HEK293 (cell line): ENCODE measurements around the gene ZNF841.

Experiments used
- BCL11B ChIP-seq: fragments of 450-650 bp; formaldehyde crosslinking; IDR thresholded peaks from 2 replicates; pipeline ENCODE4 v1.5.1; 2016; ENCODE audit warnings: low read depth, missing biosample characterization, missing genetic modification characterization
- CTCF ChIP-seq: fragments of 450-650 bp; formaldehyde crosslinking; IDR thresholded peaks from 2 replicates; pipeline ENCODE4 v1.5.1; 2016; ENCODE audit warnings: missing biosample characterization, missing genetic modification characterization
- GLIS2 ChIP-seq: fragments of 450-650 bp; formaldehyde crosslinking; IDR thresholded peaks from 2 replicates; pipeline ENCODE4 v1.5.1; 2016; ENCODE audit warnings: missing biosample characterization, missing genetic modification characterization
- KLF10 ChIP-seq: fragments of 450-650 bp; IDR thresholded peaks from 2 replicates; pipeline ENCODE4 v1.5.1; 2018; ENCODE audit warnings: missing biosample characterization, mild to moderate bottlenecking, missing genetic modification characterization
- KLF16 ChIP-seq: fragments of 450-650 bp; formaldehyde crosslinking; IDR thresholded peaks from 2 replicates; pipeline ENCODE4 v1.5.1; 2017; ENCODE audit warnings: missing biosample characterization, missing genetic modification characterization
- KLF7 ChIP-seq: fragments of 450-650 bp; formaldehyde crosslinking; IDR thresholded peaks from 2 replicates; pipeline ENCODE4 v1.5.1; 2016; ENCODE audit warnings: missing biosample characterization, missing genetic modification characterization, borderline replicate concordance
- OSR2 ChIP-seq: fragments of 450-650 bp; formaldehyde crosslinking; IDR thresholded peaks from 2 replicates; pipeline ENCODE4 v1.5.1; 2016; ENCODE audit warnings: missing biosample characterization, missing genetic modification characterization
- SP7 ChIP-seq: fragments of 450-650 bp; formaldehyde crosslinking; IDR thresholded peaks from 2 replicates; pipeline ENCODE4 v1.5.1; 2016; ENCODE audit warnings: missing biosample characterization, missing genetic modification characterization
- ZBTB11 ChIP-seq: fragments of 450-650 bp; formaldehyde crosslinking; conservative IDR thresholded peaks from 2 replicates; pipeline ENCODE4 v1.5.1; 2016; ENCODE audit warnings: low read depth, missing biosample characterization, missing genetic modification characterization
- ZIC2 ChIP-seq: fragments of 450-650 bp; formaldehyde crosslinking; IDR thresholded peaks from 2 replicates; pipeline ENCODE4 v1.5.1; 2016; ENCODE audit warnings: missing biosample characterization, missing genetic modification characterization
- ZNF2 ChIP-seq: fragments of 450-650 bp; formaldehyde crosslinking; IDR thresholded peaks from 2 replicates; pipeline ENCODE4 v1.5.1; 2016; ENCODE audit warnings: missing biosample characterization, missing genetic modification characterization
- ZNF23 ChIP-seq: fragments of 450-650 bp; formaldehyde crosslinking; IDR thresholded peaks from 2 replicates; pipeline ENCODE4 v1.5.1; 2016; ENCODE audit warnings: missing biosample characterization, missing genetic modification characterization, borderline replicate concordance
- ZNF324 ChIP-seq: fragments of 450-650 bp; formaldehyde crosslinking; IDR thresholded peaks from 2 replicates; pipeline ENCODE4 v1.5.1; 2016; ENCODE audit warnings: missing biosample characterization, missing genetic modification characterization
- ZNF366 ChIP-seq: fragments of 450-650 bp; formaldehyde crosslinking; conservative IDR thresholded peaks from 2 replicates; pipeline ENCODE4 v1.5.1; 2016; ENCODE audit warnings: missing biosample characterization, missing genetic modification characterization
- ZNF48 ChIP-seq: fragments of 450-650 bp; formaldehyde crosslinking; IDR thresholded peaks from 2 replicates; pipeline ENCODE4 v1.5.1; 2016; ENCODE audit warnings: missing biosample characterization, missing genetic modification characterization
- ZNF518A ChIP-seq: fragments of 450-650 bp; formaldehyde crosslinking; conservative IDR thresholded peaks from 2 replicates; pipeline ENCODE4 v1.5.1; 2016; ENCODE audit warnings: low read depth, missing biosample characterization, missing genetic modification characterization
- ZNF768 ChIP-seq: fragments of 450-650 bp; formaldehyde crosslinking; IDR thresholded peaks from 2 replicates; pipeline ENCODE4 v1.5.1; 2018; ENCODE audit warnings: missing biosample characterization, mild to moderate bottlenecking, missing genetic modification characterization
- ZNF843 ChIP-seq: fragments of 450-650 bp; formaldehyde crosslinking; IDR thresholded peaks from 2 replicates; pipeline ENCODE4 v1.5.1; 2016; ENCODE audit warnings: missing biosample characterization, missing genetic modification characterization

The ZNF841 gene

GRCh38 chr19:52139252-52140031 is 43.9 kb upstream of the ZNF841 start, which contains the start of gene ZNF616 (continued):
- peak; percentile 25; the same call in 1 of the 2 replicates for TF ChIP-seq ZNF366
- TF ChIP-seq ZIC2 = peak; percentile 33; the same call in 1 of the 2 replicates
- TF ChIP-seq OSR2 (tag by site-specific recombination) = peak; percentile 53; the same call in 1 of the 2 replicates
- TF ChIP-seq CTCF (tag by site-specific recombination) = peak; percentile 96
- TF ChIP-seq ZNF2 (tag by site-specific recombination) = 0 out of 2 replicates have a peak, but pooled peaks have one; percentile 8
- no peak for TF ChIP-seq ZNF48
- no peak for TF ChIP-seq KLF7 (tag by site-specific recombination)
- peak; percentile 86 for TF ChIP-seq GLIS2 (tag by site-specific recombination)
- peak; percentile 57 for TF ChIP-seq SP7
- TF ChIP-seq ZBTB11 (tag by site-specific recombination) = peak; percentile 98
- TF ChIP-seq ZNF843 (tag by site-specific recombination) = 0 out of 2 replicates have a peak, but pooled peaks have one; percentile 7
- TF ChIP-seq ZNF518A (tag by site-specific recombination) = peak; percentile 85
- TF ChIP-seq ZNF23 = no peak
- 0 out of 2 replicates have a peak, but pooled peaks have one; percentile 11 for TF ChIP-seq BCL11B (tag by site-specific recombination)
- no peak for TF ChIP-seq ZNF768 (tag by site-specific recombination)
- peak; percentile 76 for TF ChIP-seq KLF10
- 0 out of 2 replicates have a peak, but pooled peaks have one; percentile 48 for TF ChIP-seq ZNF324 (tag by site-specific recombination)
- peak; percentile 73 for TF ChIP-seq KLF16 (tag by site-specific recombination)
